Esophagus mucosa (tissue), 1 donor: Measurements from ENCODE around the gene OBSCN. TPM values are rescaled to one million over a fixed set of nuclear protein-coding genes. Genes with fewer than 3 reads are reported as not detected.

ENCODE experiments used
- ATAC-seq: fragments of 200-7000 bp; cut with Tn5 transposase; one replicate; pipeline ENCODE4 v1.9.1; 2020
- total RNA-seq: library from RNA; stranded (reverse); gene quantifications from one replicate; pipeline ENCODE4 v1.2.4, GENCODE V29; 2023
- donor health status: DM: yes; HTN: yes; CAD: no.

Gene OBSCN
- total RNA-seq, 1 donor from 2014 or later, result 9.8 TPM

DNA sequence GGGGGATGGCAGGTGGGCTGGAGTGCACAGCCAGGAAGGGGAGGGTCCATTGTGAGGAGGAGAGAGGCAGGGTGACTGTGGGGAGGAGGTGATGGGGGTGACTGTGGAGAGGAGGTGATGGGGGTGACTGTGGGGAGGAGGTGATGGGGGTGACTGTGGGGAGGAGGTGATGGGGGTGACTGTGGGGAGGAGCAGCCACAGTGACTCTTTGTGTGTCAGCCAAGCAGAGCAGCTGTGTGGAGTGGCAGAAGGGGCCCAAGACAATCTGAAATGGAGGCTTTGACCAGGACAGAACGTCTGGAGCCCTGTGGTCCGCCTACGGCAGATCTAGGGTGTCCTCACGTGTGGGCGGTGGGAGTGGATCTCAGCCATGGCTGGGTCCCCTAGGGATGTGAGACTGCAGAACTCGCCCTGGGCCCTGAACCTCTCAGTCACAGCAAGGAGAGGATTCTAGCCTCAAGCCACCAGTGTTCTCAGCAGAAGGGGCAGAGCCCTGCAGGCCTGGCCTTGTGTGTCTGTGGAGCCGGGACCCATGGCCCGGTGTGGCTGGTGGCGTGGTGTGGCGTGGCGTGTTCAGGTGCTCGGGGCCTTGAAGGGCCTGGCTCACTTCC lies 81.5 kb downstream of the OBSCN start:
- ATAC-seq, result no peak

- no peak for ATAC-seq
These were observed 82.4 kb downstream of the OBSCN start for GRCh38 chr1:228289996-228290881.

- no peak for ATAC-seq
These were observed 84.2 kb downstream of the OBSCN start for GRCh38 chr1:228291906-228292608.

GRCh38 chr1:228292609-228292911 lies 84.7 kb downstream of the OBSCN start:
- ATAC-seq, result no peak

DNA sequence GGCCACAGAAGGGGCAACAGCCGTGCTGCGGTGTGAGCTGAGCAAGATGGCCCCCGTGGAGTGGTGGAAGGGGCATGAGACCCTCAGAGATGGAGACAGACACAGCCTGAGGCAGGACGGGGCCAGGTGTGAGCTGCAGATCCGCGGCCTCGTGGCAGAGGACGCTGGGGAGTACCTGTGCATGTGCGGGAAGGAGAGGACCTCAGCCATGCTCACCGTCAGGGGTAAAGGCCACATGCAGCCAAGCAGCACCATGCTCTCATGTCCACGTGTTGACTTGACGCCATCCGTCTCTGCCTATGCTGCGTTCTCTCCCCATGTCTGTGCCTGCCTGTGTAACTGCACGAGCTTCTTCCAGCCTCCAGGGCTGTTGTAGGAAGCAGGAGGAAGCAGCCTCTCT lies 85.5 kb downstream of the OBSCN start:
- ATAC-seq, result no peak

DNA sequence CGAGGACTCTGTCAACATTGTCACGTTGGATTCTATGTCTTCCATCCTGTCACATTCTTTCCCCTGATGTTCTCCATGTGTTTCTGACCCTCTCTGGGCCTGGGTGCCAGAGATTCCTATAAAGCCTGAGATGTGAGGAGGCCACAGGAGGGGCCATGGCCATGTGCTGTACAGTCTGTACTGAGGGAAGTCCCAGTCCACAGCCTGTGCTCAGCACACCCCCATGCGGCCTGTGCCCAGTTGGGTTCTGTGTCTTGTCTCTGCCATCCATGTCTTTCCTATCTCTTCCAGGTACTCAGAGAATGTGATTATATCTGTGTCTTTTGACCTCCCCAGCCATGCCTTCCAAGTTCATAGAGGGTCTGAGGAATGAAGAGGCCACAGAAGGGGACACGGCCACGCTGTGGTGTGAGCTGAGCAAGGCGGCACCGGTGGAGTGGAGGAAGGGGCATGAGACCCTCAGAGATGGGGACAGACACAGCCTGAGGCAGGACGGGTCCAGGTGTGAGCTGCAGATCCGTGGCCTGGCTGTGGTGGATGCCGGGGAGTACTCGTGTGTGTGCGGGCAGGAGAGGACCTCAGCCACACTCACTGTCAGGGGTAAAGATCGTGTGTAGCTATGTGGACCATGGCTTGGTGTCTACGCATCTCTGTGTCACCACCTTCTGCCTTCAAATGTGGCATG lies 86.1 kb downstream of the OBSCN start:
- ATAC-seq, result no peak

DNA sequence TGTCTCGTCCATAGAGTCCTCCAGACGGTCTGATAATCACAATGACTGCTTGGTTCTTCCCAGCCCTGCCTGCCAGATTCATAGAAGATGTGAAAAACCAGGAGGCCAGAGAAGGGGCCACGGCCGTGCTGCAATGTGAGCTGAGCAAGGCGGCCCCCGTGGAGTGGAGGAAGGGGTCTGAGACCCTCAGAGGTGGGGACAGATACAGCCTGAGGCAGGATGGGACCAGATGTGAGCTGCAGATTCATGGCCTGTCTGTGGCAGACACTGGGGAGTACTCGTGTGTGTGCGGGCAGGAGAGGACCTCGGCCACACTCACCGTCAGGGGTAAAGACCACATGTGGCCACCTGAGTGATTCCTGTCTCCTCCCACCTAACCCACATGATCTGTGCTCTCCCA lies 86.9 kb downstream of the OBSCN start:
- no peak for ATAC-seq

GRCh38 chr1:228295201-228295600 lies 87.4 kb downstream of the OBSCN start:
- ATAC-seq, result no peak

DNA sequence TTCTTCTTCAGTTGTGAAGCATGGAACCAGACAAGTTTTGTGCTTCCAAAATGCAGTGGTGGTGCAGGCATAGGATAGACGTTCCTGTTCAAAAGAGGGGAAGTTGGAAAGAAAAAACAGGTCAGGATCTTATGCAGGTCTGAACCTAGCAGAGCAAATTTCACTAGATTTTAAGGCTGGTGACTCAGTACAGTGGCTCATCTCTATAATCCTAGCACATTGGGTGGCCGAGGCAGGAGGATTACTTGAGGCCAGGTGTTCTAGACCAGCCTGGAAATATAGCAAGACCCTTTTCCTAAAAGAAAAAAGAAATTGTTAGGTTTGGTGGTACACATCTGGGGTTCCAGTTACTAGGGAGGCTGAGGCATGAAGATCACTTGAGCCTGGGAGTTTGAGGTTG lies 88.1 kb downstream of the OBSCN start:
- ATAC-seq, result no peak

DNA sequence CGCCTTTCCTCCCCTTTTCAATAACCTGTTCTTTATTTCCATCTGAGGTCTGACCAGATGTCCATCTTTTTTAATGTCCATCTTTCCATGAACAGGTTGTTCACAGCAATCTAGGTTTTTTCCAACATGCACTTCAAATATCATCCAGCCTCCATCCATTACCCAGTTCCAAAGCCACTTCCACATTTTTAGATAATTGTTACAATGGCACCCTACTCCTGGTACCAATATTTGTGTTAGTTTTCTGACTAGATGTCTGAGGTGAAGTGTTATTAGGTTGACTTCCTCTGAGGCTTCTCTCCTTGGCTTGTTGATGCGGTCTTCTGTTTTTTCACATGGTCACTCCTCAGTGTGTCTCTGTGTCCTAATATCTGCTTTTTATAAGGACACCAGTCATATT lies 89.4 kb downstream of the OBSCN start:
- no peak for ATAC-seq

- no peak for ATAC-seq
These were observed 90.0 kb downstream of the OBSCN start for GRCh38 chr1:228297822-228298221.

DNA sequence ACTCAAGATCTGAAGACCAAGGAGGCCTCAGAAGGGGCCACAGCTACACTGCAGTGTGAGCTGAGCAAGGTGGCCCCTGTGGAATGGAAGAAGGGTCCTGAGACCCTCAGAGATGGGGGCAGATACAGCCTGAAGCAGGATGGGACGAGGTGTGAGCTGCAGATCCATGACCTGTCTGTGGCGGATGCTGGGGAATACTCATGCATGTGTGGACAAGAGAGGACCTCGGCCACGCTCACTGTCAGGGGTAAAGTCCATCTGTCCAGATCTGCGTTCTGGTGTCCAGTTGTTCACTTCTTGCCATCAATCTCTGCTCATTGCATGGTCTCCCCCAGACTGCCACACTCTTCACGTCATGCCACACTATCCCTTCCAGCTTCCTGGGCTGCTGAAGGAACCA lies 90.6 kb downstream of the OBSCN start:
- no peak for ATAC-seq

- ATAC-seq, result no peak
These were observed 91.4 kb downstream of the OBSCN start for GRCh38 chr1:228299211-228299610.

GRCh38 chr1:228299901-228300300 lies 92.1 kb downstream of the OBSCN start:
- no peak for ATAC-seq

GRCh38 chr1:228302086-228302485 lies 94.2 kb downstream of the OBSCN start:
- ATAC-seq, result no peak

DNA sequence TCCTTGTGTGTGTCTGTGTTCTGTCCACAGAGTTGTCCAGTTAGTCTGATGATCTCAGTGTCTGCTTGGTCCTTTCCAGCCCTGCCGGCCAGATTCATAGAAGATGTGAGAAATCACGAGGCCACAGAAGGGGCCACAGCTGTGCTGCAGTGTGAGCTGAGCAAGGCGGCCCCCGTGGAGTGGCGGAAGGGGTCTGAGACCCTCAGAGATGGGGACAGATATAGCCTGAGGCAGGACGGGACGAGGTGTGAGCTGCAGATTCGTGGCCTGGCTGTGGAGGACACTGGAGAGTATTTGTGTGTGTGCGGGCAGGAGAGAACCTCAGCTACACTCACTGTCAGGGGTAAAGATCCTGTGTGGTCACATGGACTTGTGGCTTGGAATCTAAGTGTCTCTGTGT lies 95.8 kb downstream of the OBSCN start:
- ATAC-seq, result no peak

GRCh38 chr1:228304225-228304624 lies 96.4 kb downstream of the OBSCN start:
- no peak for ATAC-seq

- ATAC-seq, result no peak
These were observed 97.0 kb downstream of the OBSCN start for GRCh38 chr1:228304766-228305395.

GRCh38 chr1:228305721-228306152 lies 97.9 kb downstream of the OBSCN start:
- no peak for ATAC-seq

DNA sequence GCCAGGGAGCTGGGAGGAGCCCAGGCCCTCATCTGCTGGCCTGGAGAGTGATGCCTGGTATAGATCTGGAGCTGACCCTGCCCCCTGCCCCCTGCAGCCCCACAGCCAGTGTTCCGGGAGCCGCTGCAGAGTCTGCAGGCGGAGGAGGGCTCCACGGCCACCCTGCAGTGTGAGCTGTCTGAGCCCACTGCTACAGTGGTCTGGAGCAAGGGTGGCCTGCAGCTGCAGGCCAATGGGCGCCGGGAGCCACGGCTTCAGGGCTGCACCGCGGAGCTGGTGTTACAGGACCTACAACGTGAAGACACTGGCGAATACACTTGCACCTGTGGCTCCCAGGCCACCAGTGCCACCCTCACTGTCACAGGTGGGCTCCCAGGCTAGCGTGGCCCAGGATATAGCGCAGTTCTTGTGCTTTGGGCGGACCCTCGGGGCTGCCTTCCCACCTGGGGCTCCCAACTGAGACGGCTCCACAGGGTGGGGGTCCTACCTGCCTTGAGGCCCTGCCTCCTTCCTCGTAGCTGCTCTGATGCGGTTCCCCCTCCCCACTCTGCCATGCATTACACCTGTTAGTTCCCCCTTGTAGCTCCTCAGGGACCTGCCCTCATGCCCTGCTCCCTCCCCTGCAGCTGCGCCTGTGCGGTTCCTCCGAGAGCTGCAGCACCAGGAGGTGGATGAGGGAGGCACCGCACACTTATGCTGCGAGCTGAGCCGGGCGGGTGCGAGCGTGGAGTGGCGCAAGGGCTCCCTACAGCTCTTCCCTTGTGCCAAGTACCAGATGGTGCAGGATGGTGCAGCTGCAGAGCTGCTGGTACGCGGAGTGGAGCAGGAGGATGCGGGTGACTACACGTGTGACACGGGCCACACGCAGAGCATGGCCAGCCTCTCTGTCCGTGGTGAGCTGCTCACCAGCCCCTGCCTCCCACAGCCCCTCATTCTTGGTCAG lies 98.7 kb downstream of the OBSCN start:
- ATAC-seq, result no peak

DNA sequence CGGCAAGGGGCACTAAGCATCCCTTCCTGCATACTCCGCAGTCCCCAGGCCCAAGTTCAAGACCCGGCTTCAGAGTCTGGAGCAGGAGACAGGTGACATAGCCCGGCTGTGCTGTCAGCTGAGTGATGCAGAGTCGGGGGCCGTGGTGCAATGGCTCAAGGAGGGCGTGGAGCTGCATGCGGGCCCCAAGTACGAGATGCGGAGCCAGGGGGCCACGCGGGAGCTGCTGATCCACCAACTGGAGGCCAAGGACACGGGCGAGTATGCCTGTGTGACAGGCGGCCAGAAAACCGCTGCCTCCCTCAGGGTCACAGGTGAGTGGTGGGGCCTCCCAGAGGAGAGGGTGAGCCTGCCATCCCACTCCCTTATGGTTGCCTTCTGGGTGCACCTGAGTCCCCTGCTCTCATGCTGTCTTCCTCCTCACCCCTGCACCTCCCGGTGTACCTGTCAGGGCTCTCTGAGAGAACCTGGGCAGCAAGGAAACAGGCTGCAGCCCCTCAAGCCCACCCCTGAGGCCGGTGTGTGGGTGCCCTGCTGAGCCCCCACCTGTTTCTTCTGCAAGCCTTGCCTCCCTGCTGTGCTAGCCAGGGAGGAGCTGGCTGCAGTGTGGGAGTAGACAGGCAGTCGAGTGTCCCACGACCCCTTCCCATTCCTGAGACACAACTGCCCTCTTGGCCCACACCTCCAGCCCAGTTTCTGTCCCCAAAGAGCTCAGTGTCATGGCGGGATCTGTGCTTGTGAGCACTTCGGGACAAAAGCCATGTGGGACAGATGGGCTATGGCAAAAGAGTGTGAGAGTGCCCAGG lies 99.6 kb downstream of the OBSCN start:
- ATAC-seq, result no peak
